SK-N-SH (cell line): ENCODE data around the gene DDI2. TPM values are rescaled to one million over a fixed set of nuclear protein-coding genes. Genes with fewer than 3 reads are reported as not detected.

Experiments used
- CTCF ChIA-PET: fragments of 300-600, 350-600 bp; formaldehyde crosslinking; extraction: SDS; loops from one replicate; lab custom pipeline; 2021; lab: Yijun Ruan, JAX
- POLR2A ChIA-PET: fragments of 350-600 bp; sonication (Branson Sonifier 250); formaldehyde crosslinking; extraction: SDS; loops from one replicate; lab custom pipeline; 2020; ENCODE audit warnings: antibody characterized with exemption, inconsistent platforms; lab: Yijun Ruan, JAX
- DNase-seq: peaks from one replicate; pipeline ENCODE4 v3.0.0; 2012
- H2AFZ ChIP-seq: fragments of 200-600 bp; sonication (generic); 2 replicates; pipeline ENCODE4 v1.8.1; 2016; ENCODE audit warnings: antibody characterized with exemption, mild to moderate bottlenecking, low read depth
- H3F3A ChIP-seq: fragments of 200-600 bp; sonication (generic); replicated peaks from 2 replicates; pipeline ENCODE3; 2016; ENCODE audit warnings: antibody characterized with exemption, mild to moderate bottlenecking; ENCODE audit not compliant: insufficient read depth
- H3K27ac ChIP-seq, 2 experiments: fragments of 200-500 bp in 1 of 2; fragments of 200-600 bp in 1 of 2; sonication (Bioruptor generic) in 1 of 2; sonication (generic), shearing (Covaris generic) in 1 of 2; 2 replicates each; pipeline versions ENCODE4 v1.5.1 to v1.6.1; 2014 to 2016; ENCODE audit warnings: low read depth in 2 of 2, inconsistent platforms in 1 of 2, low read length in 1 of 2, mild to moderate bottlenecking in 1 of 2, mixed read lengths in 1 of 2
- H3K27me3 ChIP-seq: fragments of 200-600 bp; sonication (generic), shearing (Covaris generic); 2 replicates; pipeline ENCODE4 v1.6.1; 2016; ENCODE audit warnings: mixed run types; ENCODE audit not compliant: insufficient read depth
- H3K36me3 ChIP-seq, 2 experiments: fragments of 200-500 bp in 1 of 2; fragments of 200-600 bp in 1 of 2; sonication (Bioruptor generic) in 1 of 2; sonication (generic) in 1 of 2; replicated peaks in 1 of 2; 2 replicates each; pipeline versions ENCODE3 to v1.5.1; 2014 to 2016; ENCODE audit warnings: low read length in 1 of 2, mild to moderate bottlenecking in 1 of 2; ENCODE audit not compliant: insufficient read depth in 2 of 2, control insufficient read depth in 1 of 2
- H3K4me1 ChIP-seq, 2 experiments: fragments of 200-500 bp in 1 of 2; fragments of 200-600 bp in 1 of 2; sonication (Bioruptor generic) in 1 of 2; sonication (generic), shearing (Covaris generic) in 1 of 2; 2 replicates each; pipeline versions ENCODE4 v1.5.1 to v1.6.1; 2014 to 2016; ENCODE audit warnings: low read depth in 1 of 2, low read length in 1 of 2, mixed run types in 1 of 2; ENCODE audit not compliant: insufficient read depth in 2 of 2, control insufficient read depth in 1 of 2
- H3K4me2 ChIP-seq: fragments of 200-600 bp; sonication (generic), shearing (Covaris generic); 2 replicates; pipeline ENCODE4 v1.6.1; 2017; ENCODE audit warnings: mixed run types
- H3K4me3 ChIP-seq, 2 experiments: fragments of 200-500 bp in 1 of 2; fragments of 200-600 bp in 1 of 2; sonication (Bioruptor generic) in 1 of 2; sonication (generic), shearing (Covaris generic) in 1 of 2; 2 replicates each; pipeline versions ENCODE4 v1.5.1 to v1.8.1; 2014 to 2016; ENCODE audit warnings: low read depth in 2 of 2, inconsistent platforms in 1 of 2, low read length in 1 of 2, mild to moderate bottlenecking in 1 of 2, mixed read lengths in 1 of 2, moderate library complexity in 1 of 2
- H3K79me2 ChIP-seq: fragments of 200-600 bp; sonication (generic); 2 replicates; pipeline ENCODE4 v1.8.1; 2017; ENCODE audit warnings: mild to moderate bottlenecking; ENCODE audit not compliant: insufficient read depth
- H3K9ac ChIP-seq: fragments of 200-600 bp; sonication (generic); 2 replicates; pipeline ENCODE4 v1.6.1; 2017; ENCODE audit warnings: mixed run types
- H3K9me2 ChIP-seq: fragments of 200-600 bp; sonication (generic); 2 replicates; pipeline ENCODE4 v1.6.1; 2017; ENCODE audit warnings: mixed run types
- H3K9me3 ChIP-seq: fragments of 200-600 bp; sonication (generic); 2 replicates; pipeline ENCODE4 v1.6.1; 2017; ENCODE audit warnings: mixed run types, mild to moderate bottlenecking, moderate library complexity
- H4K20me1 ChIP-seq: fragments of 200-600 bp; sonication (generic); 2 replicates; pipeline ENCODE4 v1.6.1; 2017; ENCODE audit warnings: mild to moderate bottlenecking, mixed run types; ENCODE audit not compliant: insufficient read depth
- CHD2 ChIP-seq: fragments of 150-350 bp; IDR thresholded peaks from 2 replicates; pipeline ENCODE4 v1.6.1; 2018; ENCODE audit warnings: low read length; ENCODE audit not compliant: partially characterized antibody
- CTCF ChIP-seq: fragments of 200-600 bp; sonication (generic); IDR thresholded peaks from 2 replicates; pipeline ENCODE4 v1.6.1; 2017; ENCODE audit warnings: antibody characterized with exemption, mild to moderate bottlenecking, moderate library complexity
- FOXM1 ChIP-seq: IDR thresholded peaks from 2 replicates; pipeline ENCODE4 v1.4.0; 2012; ENCODE audit warnings: low read depth, mild to moderate bottlenecking
- GABPA ChIP-seq: IDR thresholded peaks from 2 replicates; pipeline ENCODE4 v1.4.0; 2012; ENCODE audit warnings: low read depth, mild to moderate bottlenecking
- MAX ChIP-seq: IDR thresholded peaks from 2 replicates; pipeline ENCODE4 v1.4.0; 2012; ENCODE audit warnings: low read depth
- PBX3 ChIP-seq: IDR thresholded peaks from 2 replicates; pipeline ENCODE4; 2012
- RAD21 ChIP-seq: IDR thresholded peaks from 2 replicates; pipeline ENCODE4 v1.6.1; 2012; ENCODE audit warnings: mild to moderate bottlenecking, low read length
- RCOR1 ChIP-seq: fragments of 150-350 bp; IDR thresholded peaks from 2 replicates; pipeline ENCODE4 v1.6.1; 2017; ENCODE audit warnings: antibody characterized with exemption, low read length
- SMC3 ChIP-seq: IDR thresholded peaks from 2 replicates; pipeline ENCODE4 v1.6.1; 2012; ENCODE audit warnings: low read depth, low read length, improper control_type of control experiment
- TCF12 ChIP-seq: IDR thresholded peaks from 2 replicates; pipeline ENCODE4 v1.4.0; 2012
- TEAD4 ChIP-seq: IDR thresholded peaks from 2 replicates; pipeline ENCODE4 v1.4.0; 2012; ENCODE audit warnings: mild to moderate bottlenecking, borderline replicate concordance; ENCODE audit not compliant: insufficient read depth
- USF1 ChIP-seq: IDR thresholded peaks from 2 replicates; pipeline ENCODE4 v1.4.0; 2012; ENCODE audit warnings: low read depth, borderline replicate concordance
- USF2 ChIP-seq: fragments of 150-350 bp; IDR thresholded peaks from 2 replicates; pipeline ENCODE4 v1.6.1; 2017; ENCODE audit warnings: antibody characterized with exemption, low read length, low read depth, borderline replicate concordance
- WGBS: methylation state at CpG from one replicate; pipeline ENCODE4 v1.1.6; 2017; ENCODE audit warnings: low lambda C conversion rate; 5-methylcytosine and 5-hydroxymethylcytosine counted together
- polyA plus RNA-seq, 3 experiments: library from polyadenylated mRNA; depleted of rRNA; stranded (reverse); fragments of >200 nt; gene quantifications; 2 replicates each; pipeline ENCODE4 v1.2.3, GENCODE V29; 2012

Gene DDI2
- polyA plus RNA-seq, 1 of the 3 experiments (the other 2 are of a cell fraction), result 2.8 TPM

- no peak for TF ChIP-seq GABPA
- TF ChIP-seq RAD21, result no peak
- TF ChIP-seq CHD2, result no peak
- TF ChIP-seq CTCF, result no peak
- TF ChIP-seq USF1, result no peak
- TF ChIP-seq SMC3, result no peak
- TF ChIP-seq RCOR1, result no peak
- TF ChIP-seq FOXM1, result no peak
- no peak for TF ChIP-seq USF2
These were observed 92.0 kb downstream of the DDI2 start (continued) for GRCh38 chr1:15709226-15709625.

- no peak for TF ChIP-seq RAD21
- no peak for TF ChIP-seq USF1
- TF ChIP-seq PBX3, result no peak
- no peak for TF ChIP-seq TCF12
- TF ChIP-seq MAX, result no peak
- TF ChIP-seq CTCF, result no peak
- no peak for TF ChIP-seq FOXM1
- TF ChIP-seq TEAD4, result no peak
- DNase-seq, result no peak
- no peak overlapping the region; a peak in 1 of 4 replicates for H3K27ac ChIP-seq
- WGBS, result 93% methylated on average over 4 of the region's 4 CpGs
- ChIA-PET CTCF (interaction anchor here (1.6 to 1.7 kb wide), 2 partner anchors 11 to 15 kb away, joined by 3 read pairs; no protein-coding TSS in a partner anchor), POLR2A (no interaction called here)
- no peaks in the 10 kb centered on the region for H3K9me3 ChIP-seq
- H3K4me1 ChIP-seq, result no peaks in the 10 kb centered on the region; a peak in 1 of 4 replicates
- no peak overlapping the region for H3K4me3 ChIP-seq
- H3K79me2 ChIP-seq, result peaks cover 73% of the 10 kb centered on the region; the same call in 1 of the 2 replicates
- no peak overlapping the region for H2AFZ ChIP-seq
- no peak overlapping the region for H3K9ac ChIP-seq
- no peaks in the 10 kb centered on the region for H3K9me2 ChIP-seq
- peaks cover 9% of the 10 kb centered on the region for H4K20me1 ChIP-seq
- H3K27me3 ChIP-seq, result no peaks in the 10 kb centered on the region
- H3K4me2 ChIP-seq, result no peak overlapping the region
- H3K36me3 ChIP-seq, result peaks cover 0 to 3% of the 10 kb centered on the region in 2 experiments
- peaks cover 4% of the 10 kb centered on the region for H3F3A ChIP-seq
These were observed 94.9 kb downstream of the DDI2 start for GRCh38 chr1:15712168-15712567.
